GM23338 (cell line): ENCODE results near the gene ADTRP. TPM values are rescaled to one million over a fixed set of nuclear protein-coding genes. Genes with fewer than 3 reads are reported as not detected.
A peak's percentile ranks its signal among the peaks of the same experiment; 100 is the strongest.

Source experiments
- ATAC-seq: fragments of 200-7000 bp; cut with Tn5 transposase; 3 replicates; pipeline ENCODE4 v1.9.1; 2020
- DNase-seq: peaks from one replicate; pipeline ENCODE4 v3.0.0-alpha.2; 2015; ENCODE audit warnings: low spot score
- H2AFZ ChIP-seq: fragments of 200-600 bp; sonication (generic); 2 replicates; pipeline ENCODE4 v1.8.0; 2016; ENCODE audit warnings: antibody characterized with exemption, mild to moderate bottlenecking, moderate library complexity
- H3F3A ChIP-seq: fragments of 200-600 bp; sonication (generic); replicated peaks from 2 replicates; pipeline ENCODE4 v1.8.0; 2017; ENCODE audit warnings: antibody characterized with exemption, mixed run types, low read depth
- H3K27ac ChIP-seq: fragments of 200-600 bp; sonication (generic); 2 replicates; pipeline ENCODE4 v1.6.1; 2016; ENCODE audit warnings: low read depth
- H3K27me3 ChIP-seq: fragments of 200-600 bp; sonication (generic); 2 replicates; pipeline ENCODE4 v1.8.0; 2016; ENCODE audit warnings: mild to moderate bottlenecking, mixed run types, moderate library complexity; ENCODE audit not compliant: insufficient read depth
- H3K36me3 ChIP-seq: fragments of 200-600 bp; sonication (generic); 2 replicates; pipeline ENCODE4 v1.8.0; 2016; ENCODE audit warnings: mild to moderate bottlenecking; ENCODE audit not compliant: insufficient read depth
- H3K4me1 ChIP-seq: fragments of 200-600 bp; sonication (generic); 2 replicates; pipeline ENCODE4 v1.8.0; 2016; ENCODE audit warnings: mild to moderate bottlenecking, moderate library complexity; ENCODE audit not compliant: insufficient read depth
- H3K4me2 ChIP-seq: fragments of 200-600 bp; sonication (generic); 2 replicates; pipeline ENCODE4 v1.7.1; 2017; ENCODE audit warnings: mixed run types
- H3K4me3 ChIP-seq: fragments of 200-600 bp; sonication (generic); 2 replicates; pipeline ENCODE4 v1.6.1; 2016; ENCODE audit warnings: mixed run types
- H3K79me2 ChIP-seq: fragments of 200-600 bp; sonication (generic); replicated peaks from 2 replicates; pipeline ENCODE4 v1.8.0; 2017; ENCODE audit warnings: mild to moderate bottlenecking; ENCODE audit not compliant: insufficient read depth
- H3K9me2 ChIP-seq: fragments of 200-600 bp; sonication (generic); 2 replicates; pipeline ENCODE4 v1.8.0; 2017; ENCODE audit not compliant: insufficient read depth
- H4K20me1 ChIP-seq: fragments of 200-600 bp; sonication (generic); replicated peaks from 2 replicates; pipeline ENCODE4 v1.8.0; 2017; ENCODE audit warnings: mild to moderate bottlenecking; ENCODE audit not compliant: insufficient read depth
- H3K27ac Mint-ChIP-seq: 2 replicates; pipeline ENCODE4 v1.8.0; 2020; ENCODE audit warnings: inconsistent platforms, mild to moderate bottlenecking, moderate library complexity, mixed read lengths
- H3K27me3 Mint-ChIP-seq: 3 replicates; pipeline ENCODE4 v1.8.0; 2022; ENCODE audit warnings: low read depth, mild to moderate bottlenecking, moderate library complexity, mixed read lengths, inconsistent platforms; ENCODE audit not compliant: insufficient read depth, poor library complexity
- H3K36me3 Mint-ChIP-seq: 3 replicates; pipeline ENCODE4 v1.8.0; 2021; ENCODE audit warnings: low read depth, mild to moderate bottlenecking, inconsistent platforms, moderate library complexity, mixed read lengths
- H3K4me1 Mint-ChIP-seq: 3 replicates; pipeline ENCODE4 v1.8.0; 2020; ENCODE audit warnings: mild to moderate bottlenecking, inconsistent platforms, mixed read lengths
- H3K4me3 Mint-ChIP-seq: 3 replicates; pipeline ENCODE4 v1.8.0; 2021; ENCODE audit warnings: moderate library complexity, mild to moderate bottlenecking, inconsistent platforms, mixed read lengths
- H3K9me3 Mint-ChIP-seq: 3 replicates; pipeline ENCODE4 v1.8.0; 2020; ENCODE audit warnings: moderate library complexity, mild to moderate bottlenecking, inconsistent platforms, mixed read lengths
- CTCF ChIP-seq, 2 experiments: fragments of 200-600 bp in 1 of 2; sonication (generic) in 1 of 2; conservative IDR thresholded peaks; 2 replicates each; pipeline versions ENCODE4 v1.5.1 to v1.6.1; 2016 to 2017; ENCODE audit warnings: antibody characterized with exemption in 2 of 2, low read depth in 2 of 2, mild to moderate bottlenecking in 2 of 2, moderate library complexity in 1 of 2
- EZH2 ChIP-seq: fragments of 200-600 bp; sonication (generic); IDR thresholded peaks from one replicate; pipeline ENCODE4 v1.8.0; 2017; ENCODE audit warnings: antibody characterized with exemption, mild to moderate bottlenecking, low read depth; ENCODE audit not compliant: unreplicated experiment
- EZH2phosphoT487 ChIP-seq: fragments of 200-600 bp; sonication (generic); IDR thresholded peaks from one replicate; pipeline ENCODE4 v1.8.1; 2018; ENCODE audit warnings: antibody characterized with exemption; ENCODE audit not compliant: unreplicated experiment
- JUNB ChIP-seq: IDR thresholded peaks from one replicate; pipeline ENCODE4 v1.6.1; 2016; ENCODE audit warnings: antibody characterized with exemption; ENCODE audit not compliant: unreplicated experiment
- REST ChIP-seq: IDR thresholded peaks from one replicate; pipeline ENCODE4 v1.6.1; 2018; ENCODE audit warnings: antibody characterized with exemption; ENCODE audit not compliant: unreplicated experiment
- polyA plus RNA-seq: library from polyadenylated mRNA; unstranded; fragments of >200 nt; fragmentation: Nextera tagmentation; extraction: Ambion mirVana; gene quantifications from 2 replicates; pipeline ENCODE4 v1.2.1, GENCODE V29; 2016
- total RNA-seq: library from RNA; depleted of rRNA; stranded (reverse); fragments of >200 nt; shearing (Covaris generic); gene quantifications from 2 replicates; pipeline ENCODE4 v1.2.3, GENCODE V29; 2014
- TF ChIP-seq, protein P1 (sequence below): fragments of 250-450 bp; sonication (Bioruptor Pico); IDR thresholded peaks from 2 replicates; pipeline ENCODE4 v1.5.0; 2020; ENCODE audit warnings: mild to moderate bottlenecking, moderate library complexity

The ADTRP gene
- total and polyA plus RNA-seq, 2 experiments from 2014 or later = not detected

DNA sequence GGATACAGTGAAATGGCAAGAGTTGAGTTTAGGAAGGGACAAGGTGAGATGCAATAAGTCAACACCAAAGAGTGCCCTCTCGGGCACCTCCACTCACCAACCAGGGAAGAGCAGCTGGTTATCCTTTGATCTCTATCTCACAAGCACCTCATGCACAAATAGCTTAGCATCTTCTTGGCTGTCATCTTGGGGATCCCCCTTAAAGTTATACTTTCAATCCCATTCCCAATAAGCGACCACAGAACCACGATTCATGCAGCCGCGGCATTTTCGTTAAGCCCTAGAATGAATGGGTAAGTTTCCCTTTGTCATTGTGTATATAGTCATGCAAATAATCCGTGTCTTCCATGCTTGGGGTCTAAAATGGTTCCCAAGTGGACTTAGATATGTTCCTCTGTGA lies 73.5 kb downstream of the ADTRP start:
- Histone ChIP-seq H3K4me3 (no peak overlapping the region), H2AFZ (0 out of 2 replicates have a peak overlapping the region, but pooled peaks have one; percentile 52), H3K9me2 (0 out of 2 replicates have a peak, but pooled peaks cover 2% of the 10 kb centered on the region), H3K27ac (no peak overlapping the region), H3K4me1 (no peaks in the 10 kb centered on the region), H4K20me1 (no peaks in the 10 kb centered on the region), H3K4me2 (no peak overlapping the region), H3F3A (no peaks in the 10 kb centered on the region), H3K36me3 (no peaks in the 10 kb centered on the region), H3K27me3 (no peaks in the 10 kb centered on the region), H3K79me2 (no peaks in the 10 kb centered on the region)
- no peak for DNase-seq
- no peak overlapping the region for H3K4me3 Mint-ChIP-seq
- TF ChIP-seq JUNB = no peak
- TF ChIP-seq, protein P1, sequence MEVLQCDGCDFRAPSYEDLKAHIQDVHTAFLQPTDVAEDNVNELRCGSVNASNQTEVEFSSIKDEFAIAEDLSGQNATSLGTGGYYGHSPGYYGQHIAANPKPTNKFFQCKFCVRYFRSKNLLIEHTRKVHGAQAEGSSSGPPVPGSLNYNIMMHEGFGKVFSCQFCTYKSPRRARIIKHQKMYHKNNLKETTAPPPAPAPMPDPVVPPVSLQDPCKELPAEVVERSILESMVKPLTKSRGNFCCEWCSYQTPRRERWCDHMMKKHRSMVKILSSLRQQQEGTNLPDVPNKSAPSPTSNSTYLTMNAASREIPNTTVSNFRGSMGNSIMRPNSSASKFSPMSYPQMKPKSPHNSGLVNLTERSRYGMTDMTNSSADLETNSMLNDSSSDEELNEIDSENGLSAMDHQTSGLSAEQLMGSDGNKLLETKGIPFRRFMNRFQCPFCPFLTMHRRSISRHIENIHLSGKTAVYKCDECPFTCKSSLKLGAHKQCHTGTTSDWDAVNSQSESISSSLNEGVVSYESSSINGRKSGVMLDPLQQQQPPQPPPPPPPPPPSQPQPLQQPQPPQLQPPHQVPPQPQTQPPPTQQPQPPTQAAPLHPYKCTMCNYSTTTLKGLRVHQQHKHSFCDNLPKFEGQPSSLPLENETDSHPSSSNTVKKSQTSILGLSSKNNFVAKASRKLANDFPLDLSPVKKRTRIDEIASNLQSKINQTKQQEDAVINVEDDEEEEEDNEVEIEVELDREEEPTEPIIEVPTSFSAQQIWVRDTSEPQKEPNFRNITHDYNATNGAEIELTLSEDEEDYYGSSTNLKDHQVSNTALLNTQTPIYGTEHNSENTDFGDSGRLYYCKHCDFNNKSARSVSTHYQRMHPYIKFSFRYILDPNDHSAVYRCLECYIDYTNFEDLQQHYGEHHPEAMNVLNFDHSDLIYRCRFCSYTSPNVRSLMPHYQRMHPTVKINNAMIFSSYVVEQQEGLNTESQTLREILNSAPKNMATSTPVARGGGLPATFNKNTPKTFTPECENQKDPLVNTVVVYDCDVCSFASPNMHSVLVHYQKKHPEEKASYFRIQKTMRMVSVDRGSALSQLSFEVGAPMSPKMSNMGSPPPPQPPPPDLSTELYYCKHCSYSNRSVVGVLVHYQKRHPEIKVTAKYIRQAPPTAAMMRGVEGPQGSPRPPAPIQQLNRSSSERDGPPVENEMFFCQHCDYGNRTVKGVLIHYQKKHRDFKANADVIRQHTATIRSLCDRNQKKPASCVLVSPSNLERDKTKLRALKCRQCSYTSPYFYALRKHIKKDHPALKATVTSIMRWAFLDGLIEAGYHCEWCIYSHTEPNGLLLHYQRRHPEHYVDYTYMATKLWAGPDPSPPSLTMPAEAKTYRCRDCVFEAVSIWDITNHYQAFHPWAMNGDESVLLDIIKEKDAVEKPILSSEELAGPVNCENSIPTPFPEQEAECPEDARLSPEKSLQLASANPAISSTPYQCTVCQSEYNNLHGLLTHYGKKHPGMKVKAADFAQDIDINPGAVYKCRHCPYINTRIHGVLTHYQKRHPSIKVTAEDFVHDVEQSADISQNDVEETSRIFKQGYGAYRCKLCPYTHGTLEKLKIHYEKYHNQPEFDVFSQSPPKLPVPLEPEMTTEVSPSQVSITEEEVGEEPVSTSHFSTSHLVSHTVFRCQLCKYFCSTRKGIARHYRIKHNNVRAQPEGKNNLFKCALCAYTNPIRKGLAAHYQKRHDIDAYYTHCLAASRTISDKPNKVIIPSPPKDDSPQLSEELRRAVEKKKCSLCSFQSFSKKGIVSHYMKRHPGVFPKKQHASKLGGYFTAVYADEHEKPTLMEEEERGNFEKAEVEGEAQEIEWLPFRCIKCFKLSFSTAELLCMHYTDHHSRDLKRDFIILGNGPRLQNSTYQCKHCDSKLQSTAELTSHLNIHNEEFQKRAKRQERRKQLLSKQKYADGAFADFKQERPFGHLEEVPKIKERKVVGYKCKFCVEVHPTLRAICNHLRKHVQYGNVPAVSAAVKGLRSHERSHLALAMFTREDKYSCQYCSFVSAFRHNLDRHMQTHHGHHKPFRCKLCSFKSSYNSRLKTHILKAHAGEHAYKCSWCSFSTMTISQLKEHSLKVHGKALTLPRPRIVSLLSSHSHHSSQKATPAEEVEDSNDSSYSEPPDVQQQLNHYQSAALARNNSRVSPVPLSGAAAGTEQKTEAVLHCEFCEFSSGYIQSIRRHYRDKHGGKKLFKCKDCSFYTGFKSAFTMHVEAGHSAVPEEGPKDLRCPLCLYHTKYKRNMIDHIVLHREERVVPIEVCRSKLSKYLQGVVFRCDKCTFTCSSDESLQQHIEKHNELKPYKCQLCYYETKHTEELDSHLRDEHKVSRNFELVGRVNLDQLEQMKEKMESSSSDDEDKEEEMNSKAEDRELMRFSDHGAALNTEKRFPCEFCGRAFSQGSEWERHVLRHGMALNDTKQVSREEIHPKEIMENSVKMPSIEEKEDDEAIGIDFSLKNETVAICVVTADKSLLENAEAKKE (CRISPR knock-in tag) = no peak
- no peak for TF ChIP-seq EZH2phosphoT487
- TF ChIP-seq CTCF (conservative IDR thresholded peaks at IDR 0.05; ENCODE audit: low read depth in 2 of 2) = no peak
- TF ChIP-seq EZH2 = no peak
- no peak for TF ChIP-seq REST
- H3K4me1 Mint-ChIP-seq = no peaks in the 10 kb centered on the region
- H3K27ac Mint-ChIP-seq = no peak overlapping the region
- no peak for ATAC-seq
- no peaks in the 10 kb centered on the region for H3K36me3 Mint-ChIP-seq
- H3K9me3 Mint-ChIP-seq = no peaks in the 10 kb centered on the region
- no peaks in the 10 kb centered on the region for H3K27me3 Mint-ChIP-seq
